PC-3 (cell line): ENCODE data around the gene SCAMP4.

Experiments
- EZH2 ChIP-seq: fragments of 300-600 bp; sonication (generic); IDR thresholded peaks from one replicate; pipeline ENCODE4 v1.6.1; 2017; ENCODE audit warnings: antibody characterized with exemption, mild to moderate bottlenecking, low read length; ENCODE audit not compliant: unreplicated experiment
- EZH2phosphoT487 ChIP-seq: fragments of 300-600 bp; sonication (generic); IDR thresholded peaks from 2 replicates; pipeline ENCODE4 v1.6.1; 2018; ENCODE audit warnings: mild to moderate bottlenecking, antibody characterized with exemption, low read length, borderline replicate concordance
- TF ChIP-seq, protein P1 (sequence below): fragments of 300-600 bp; sonication (generic); conservative IDR thresholded peaks from 2 replicates; pipeline ENCODE4 v1.5.1; 2017; ENCODE audit warnings: antibody characterized with exemption, low read depth, mild to moderate bottlenecking, low read length

DNA sequence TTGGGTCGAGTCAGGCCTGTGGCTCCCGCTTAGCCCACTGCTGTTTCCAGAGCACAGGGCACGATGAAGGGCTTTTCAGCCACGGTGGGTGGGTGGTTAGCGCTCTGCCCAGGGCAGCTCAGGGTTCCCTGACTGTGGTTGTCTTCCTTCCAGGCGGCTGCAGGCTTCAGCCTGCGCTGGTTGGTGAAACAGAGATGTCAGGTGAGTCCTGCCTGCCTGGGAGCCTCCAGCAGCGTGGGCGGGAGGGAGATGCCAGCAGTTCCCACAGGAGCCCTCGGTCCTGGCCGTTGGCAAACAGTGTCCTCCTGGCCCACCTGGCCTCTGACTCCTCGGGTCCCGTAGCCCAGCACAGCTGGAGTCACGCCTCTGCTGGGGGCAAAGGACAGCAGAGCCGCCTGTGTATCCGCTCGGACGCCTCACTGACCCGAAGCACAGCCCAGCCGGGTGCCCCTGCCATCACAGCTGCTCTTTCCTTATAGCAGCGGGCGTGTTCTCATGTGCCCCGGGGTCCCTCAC, 9.7 kb downstream of the SCAMP4 start:
- TF ChIP-seq, protein P1, sequence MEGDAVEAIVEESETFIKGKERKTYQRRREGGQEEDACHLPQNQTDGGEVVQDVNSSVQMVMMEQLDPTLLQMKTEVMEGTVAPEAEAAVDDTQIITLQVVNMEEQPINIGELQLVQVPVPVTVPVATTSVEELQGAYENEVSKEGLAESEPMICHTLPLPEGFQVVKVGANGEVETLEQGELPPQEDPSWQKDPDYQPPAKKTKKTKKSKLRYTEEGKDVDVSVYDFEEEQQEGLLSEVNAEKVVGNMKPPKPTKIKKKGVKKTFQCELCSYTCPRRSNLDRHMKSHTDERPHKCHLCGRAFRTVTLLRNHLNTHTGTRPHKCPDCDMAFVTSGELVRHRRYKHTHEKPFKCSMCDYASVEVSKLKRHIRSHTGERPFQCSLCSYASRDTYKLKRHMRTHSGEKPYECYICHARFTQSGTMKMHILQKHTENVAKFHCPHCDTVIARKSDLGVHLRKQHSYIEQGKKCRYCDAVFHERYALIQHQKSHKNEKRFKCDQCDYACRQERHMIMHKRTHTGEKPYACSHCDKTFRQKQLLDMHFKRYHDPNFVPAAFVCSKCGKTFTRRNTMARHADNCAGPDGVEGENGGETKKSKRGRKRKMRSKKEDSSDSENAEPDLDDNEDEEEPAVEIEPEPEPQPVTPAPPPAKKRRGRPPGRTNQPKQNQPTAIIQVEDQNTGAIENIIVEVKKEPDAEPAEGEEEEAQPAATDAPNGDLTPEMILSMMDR = no peak
- TF ChIP-seq EZH2 (no peak), EZH2phosphoT487 (no peak)
